GDM1 (cell line): ENCODE data around the gene FOXI2.

ENCODE experiments used
- DNase-seq: peaks from one replicate; lab custom pipeline; 2025; lab: John Stamatoyannopoulos, UW

The FOXI2 gene

GRCh38 chr10:127743205-127743604 lies 6.2 kb downstream of the FOXI2 start:
- DNase-seq: no peak

DNA sequence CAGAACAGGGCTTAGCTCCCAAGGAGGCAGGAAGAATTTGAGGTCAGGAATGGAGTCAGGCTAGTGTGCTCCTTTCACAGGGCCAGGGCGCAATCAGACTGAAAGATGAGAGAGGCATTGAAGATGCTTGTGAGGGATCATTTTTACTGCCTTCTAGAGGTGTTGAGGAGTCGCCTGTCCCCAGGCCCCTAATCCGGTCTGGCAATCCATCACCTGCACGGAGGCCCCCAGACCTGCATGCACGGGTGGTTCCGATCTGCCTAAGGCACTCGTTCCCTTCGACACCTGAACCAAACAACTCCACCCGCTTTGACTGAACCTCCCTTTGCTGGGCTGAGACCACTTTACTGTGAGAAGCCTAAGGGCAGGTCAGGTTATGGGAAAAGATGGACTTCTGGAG lies 8.0 kb downstream of the FOXI2 start:
- DNase-seq: no peak

GRCh38 chr10:127745861-127746260 lies 8.9 kb downstream of the FOXI2 start:
- DNase-seq: no peak

- no peak for DNase-seq
Observed at GRCh38 chr10:127755753-127756152, 18.8 kb downstream of the FOXI2 start.

DNA sequence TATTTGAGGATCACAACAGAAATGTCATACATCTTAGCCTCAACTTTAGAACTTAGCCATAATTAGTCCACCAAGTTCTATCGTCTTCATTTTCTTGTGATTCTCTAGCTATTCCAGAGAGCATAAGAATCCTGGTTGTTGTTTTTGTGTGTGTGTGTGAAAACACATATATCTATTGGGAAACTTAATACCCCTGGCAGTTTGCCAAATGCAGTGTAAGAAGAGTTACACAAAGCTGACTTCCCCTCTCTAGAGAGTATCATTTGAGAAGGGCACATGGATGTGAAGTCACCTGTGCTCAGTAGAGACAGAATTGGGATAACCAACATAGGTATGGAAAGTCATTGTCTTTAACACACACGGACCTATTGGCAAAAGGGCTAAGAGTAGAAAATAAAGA lies 19.3 kb downstream of the FOXI2 start:
- DNase-seq: no peak

GRCh38 chr10:127757033-127757432 lies 20.0 kb downstream of the FOXI2 start:
- no peak for DNase-seq

- DNase-seq: no peak
Observed at GRCh38 chr10:127759276-127759675, 22.3 kb downstream of the FOXI2 start.

DNA sequence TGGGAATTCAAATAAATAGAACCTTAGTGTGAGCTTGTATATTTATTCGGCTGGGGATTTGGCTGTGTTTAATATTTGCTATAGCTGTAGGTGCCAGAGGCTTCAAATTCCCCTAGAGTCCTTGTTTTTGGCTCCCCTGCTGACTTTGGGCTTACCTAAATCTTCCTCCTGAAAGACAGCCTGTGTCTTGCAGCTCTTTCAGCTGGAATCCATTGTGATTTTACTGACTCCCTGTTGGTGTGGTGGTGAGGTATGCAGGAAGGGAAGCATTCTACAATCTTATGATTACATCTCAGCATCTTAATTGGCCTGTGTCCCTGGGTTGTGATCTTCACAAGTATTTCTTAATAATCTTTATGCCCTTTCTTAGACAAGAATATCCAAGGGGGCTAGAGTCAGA lies 25.9 kb downstream of the FOXI2 start:
- no peak for DNase-seq

DNA sequence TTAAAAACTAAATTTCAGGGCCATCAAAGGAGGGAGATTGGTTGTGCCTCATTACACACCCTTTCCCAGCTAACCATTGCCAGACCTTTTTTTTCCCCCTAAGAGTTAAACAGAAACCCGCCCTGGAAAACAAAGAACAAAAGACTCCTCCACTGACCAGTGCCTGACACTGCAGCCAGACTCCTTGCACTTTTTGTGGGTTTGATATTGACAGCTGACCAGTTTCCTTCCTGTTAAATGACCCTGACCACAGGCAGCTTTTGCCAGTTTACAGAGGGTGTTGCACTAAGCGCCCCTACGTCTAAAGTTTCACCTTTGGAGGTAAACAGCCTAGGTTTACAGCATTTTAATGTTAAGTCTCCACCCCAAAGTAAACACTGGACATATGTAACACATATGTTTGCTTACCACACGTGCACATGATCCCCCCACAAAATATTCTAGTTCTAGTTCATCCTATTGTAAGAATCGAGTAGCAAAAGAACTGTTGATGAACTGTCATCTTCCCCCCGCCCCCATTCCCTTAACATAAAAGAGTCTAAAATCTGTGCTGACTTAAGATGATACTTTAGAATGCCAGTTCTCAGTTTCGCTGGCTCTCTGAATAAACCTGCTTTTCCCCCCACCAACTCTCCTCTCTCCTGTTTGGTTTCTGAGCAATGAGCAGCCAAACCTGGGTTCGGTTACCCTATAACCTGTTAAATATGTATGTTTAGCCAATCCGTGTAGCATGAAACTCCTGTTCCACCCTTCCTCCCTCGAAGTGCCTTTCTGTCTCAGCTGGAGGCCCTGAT lies 38.0 kb downstream of the FOXI2 start:
- no peak for DNase-seq

DNA sequence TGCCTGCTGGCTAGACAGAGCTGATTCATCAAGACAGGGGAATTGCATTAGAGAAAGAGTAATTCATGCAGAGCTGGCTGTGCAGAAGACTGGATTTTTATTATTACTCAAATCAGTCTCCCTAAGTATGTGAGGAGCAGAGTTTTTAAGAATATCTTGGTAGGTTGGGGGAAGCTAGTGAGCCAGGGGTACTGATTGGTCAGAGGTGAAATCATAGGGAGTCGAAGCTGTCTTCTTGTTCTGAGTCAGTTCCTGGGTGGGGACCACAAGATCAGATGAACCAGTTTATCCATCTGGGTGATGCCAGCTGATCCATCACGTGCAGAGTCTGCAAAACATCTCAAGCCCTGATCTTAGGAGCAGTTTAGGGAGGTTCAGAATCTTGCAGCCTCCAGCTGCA lies 39.8 kb downstream of the FOXI2 start:
- no peak for DNase-seq

DNA sequence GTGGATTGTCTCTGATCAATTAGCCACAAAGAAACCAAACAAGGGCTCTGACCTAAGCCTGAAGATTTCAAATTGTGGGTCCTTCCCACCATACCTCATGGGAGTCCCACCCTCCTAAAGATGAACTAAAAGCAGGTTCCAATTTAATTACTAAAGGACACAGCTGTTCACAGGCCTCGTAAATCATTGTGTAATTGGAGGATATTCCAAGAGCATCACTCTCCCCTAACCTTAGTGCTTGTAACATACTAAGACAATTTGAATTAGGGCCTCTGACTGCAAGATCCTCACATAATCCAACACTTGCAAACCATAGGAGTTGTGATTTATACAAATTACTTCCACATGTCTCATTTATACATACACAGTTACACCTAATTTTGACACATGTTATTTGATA lies 44.4 kb downstream of the FOXI2 start:
- no peak for DNase-seq

GRCh38 chr10:127787873-127788272 lies 50.9 kb downstream of the FOXI2 start:
- no peak for DNase-seq

DNA sequence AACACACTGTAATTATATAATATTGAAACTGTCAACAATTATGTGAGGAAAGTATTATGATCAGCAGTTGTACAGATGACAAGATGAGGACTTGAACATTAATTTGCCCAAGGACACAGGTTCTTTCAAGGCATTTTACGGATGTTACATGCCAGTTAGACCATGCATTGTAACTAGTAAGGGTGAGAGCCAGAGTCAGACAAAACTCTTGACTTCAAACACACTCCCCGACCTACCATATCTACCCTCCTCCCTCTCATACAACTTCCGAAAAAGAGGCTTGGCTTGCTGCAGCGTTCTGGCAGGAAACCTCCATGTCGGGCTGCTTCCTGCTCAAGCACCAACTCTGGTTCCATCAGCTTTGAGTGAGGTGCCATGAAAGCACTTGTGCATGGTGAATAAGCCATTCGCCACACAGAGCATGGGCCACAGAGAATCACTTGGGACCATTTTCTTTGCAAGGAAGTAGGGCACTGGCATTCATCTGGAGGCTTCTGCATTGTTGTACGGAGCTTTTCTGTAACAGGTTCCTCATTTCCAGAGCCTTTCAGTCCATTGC lies 53.2 kb downstream of the FOXI2 start:
- peak; percentile 42 for DNase-seq
